Measurements from ENCODE around the gene FOXO3B.
"Not testable (repeated sequence)": the region's sequence is repeated elsewhere in the genome, so short reads cannot be mapped to it uniquely, and the experiment has no call there.

Gene FOXO3B

GRCh38 chr17:18681767-18682571 lies at the start of gene FOXO3B:
Gene FOXO3B (minus strand): TSS chr17:18682314. CDS start chr17:18681651, 663 bp downstream.
- not testable (repeated sequence) for H3K27me3 Mint-ChIP-seq, H3K4me1 Mint-ChIP-seq, H3K9me3 Mint-ChIP-seq
- peak within 1 kb of the TSS; percentile 90 for H3K27ac Mint-ChIP-seq
- H3K36me3 Mint-ChIP-seq, result peaks cover 5 to 13% of the 10 kb centered on the region in 2 donors
- H3K4me3 Mint-ChIP-seq, result peak within 1 kb of the TSS; percentile 92 to 95
- ATAC-seq (replicated peaks) (peak; percentile 97 to 98), DNase-seq (peak; percentile 90)

GRCh38 chr17:18723509-18723908 lies 41.4 kb upstream of the FOXO3B start:
- H3K9me3 Mint-ChIP-seq; DNase-seq; ATAC-seq (replicated peaks); H3K27me3 Mint-ChIP-seq; H3K4me3 Mint-ChIP-seq; H3K27ac Mint-ChIP-seq: not testable (repeated sequence)
- peaks cover 8 to 11% of the 10 kb centered on the region in 2 donors for H3K4me1 Mint-ChIP-seq
- peaks cover 6 to 16% of the 10 kb centered on the region in 2 donors for H3K36me3 Mint-ChIP-seq

- not testable (repeated sequence) for DNase-seq; H3K27me3 Mint-ChIP-seq; ATAC-seq (replicated peaks); H3K4me3 Mint-ChIP-seq; H3K9me3 Mint-ChIP-seq; H3K27ac Mint-ChIP-seq
- H3K36me3 Mint-ChIP-seq, result peaks cover 5 to 16% of the 10 kb centered on the region in 2 donors
- H3K4me1 Mint-ChIP-seq, result peaks cover 8 to 11% of the 10 kb centered on the region in 2 donors
Measured at GRCh38 chr17:18722612-18723011, 40.5 kb upstream of the FOXO3B start.

GRCh38 chr17:18721775-18722547 lies 39.8 kb upstream of the FOXO3B start:
- H3K4me3 Mint-ChIP-seq, H3K27ac Mint-ChIP-seq, H3K27me3 Mint-ChIP-seq, DNase-seq, H3K9me3 Mint-ChIP-seq: not testable (repeated sequence)
- ATAC-seq (replicated peaks), result peak in 1 of 2 donors; percentile 25
- H3K4me1 Mint-ChIP-seq, result peaks cover 8 to 11% of the 10 kb centered on the region in 2 donors
- peaks cover 1 to 13% of the 10 kb centered on the region in 2 donors for H3K36me3 Mint-ChIP-seq

- not testable (repeated sequence) for DNase-seq; H3K9me3 Mint-ChIP-seq; H3K27ac Mint-ChIP-seq; H3K27me3 Mint-ChIP-seq; ATAC-seq (replicated peaks); H3K4me3 Mint-ChIP-seq
- peaks cover 0 to 13% of the 10 kb centered on the region in 2 donors for H3K36me3 Mint-ChIP-seq
- peaks cover 8 to 11% of the 10 kb centered on the region in 2 donors for H3K4me1 Mint-ChIP-seq
Measured at GRCh38 chr17:18719428-18720110, 37.5 kb upstream of the FOXO3B start.

- H3K9me3 Mint-ChIP-seq, H3K27me3 Mint-ChIP-seq, DNase-seq, H3K4me3 Mint-ChIP-seq: not testable (repeated sequence)
- H3K27ac Mint-ChIP-seq, result peak overlapping the region; percentile 9
- peaks cover 0 to 13% of the 10 kb centered on the region in 2 donors for H3K36me3 Mint-ChIP-seq
- peaks cover 8 to 11% of the 10 kb centered on the region in 2 donors for H3K4me1 Mint-ChIP-seq
- ATAC-seq (replicated peaks), result peak in 1 of 2 donors; percentile 45
Measured at GRCh38 chr17:18718643-18719427, 36.7 kb upstream of the FOXO3B start.

- peak; percentile 65 to 70 for ATAC-seq (replicated peaks)
- H3K4me3 Mint-ChIP-seq, H3K27ac Mint-ChIP-seq, H3K9me3 Mint-ChIP-seq, H3K4me1 Mint-ChIP-seq, H3K36me3 Mint-ChIP-seq, H3K27me3 Mint-ChIP-seq: not testable (repeated sequence)
- peak; percentile 24 for DNase-seq
Measured at GRCh38 chr17:18712354-18712999, 30.4 kb upstream of the FOXO3B start.

- H3K9me3 Mint-ChIP-seq; DNase-seq; ATAC-seq (replicated peaks); H3K27me3 Mint-ChIP-seq; H3K4me3 Mint-ChIP-seq; H3K4me1 Mint-ChIP-seq; H3K27ac Mint-ChIP-seq: not testable (repeated sequence)
- H3K36me3 Mint-ChIP-seq, result peaks cover 3 to 10% of the 10 kb centered on the region in 2 donors
Measured at GRCh38 chr17:18708215-18708614, 26.1 kb upstream of the FOXO3B start.

GRCh38 chr17:18705955-18706354 lies 23.8 kb upstream of the FOXO3B start:
- peaks cover 3 to 10% of the 10 kb centered on the region in 2 donors for H3K36me3 Mint-ChIP-seq
- not testable (repeated sequence) for H3K4me1 Mint-ChIP-seq; H3K27ac Mint-ChIP-seq; DNase-seq; H3K4me3 Mint-ChIP-seq; H3K27me3 Mint-ChIP-seq; H3K9me3 Mint-ChIP-seq; ATAC-seq (replicated peaks)

- Mint-ChIP-seq H3K27ac (peak overlapping the region; percentile 94), H3K4me1 (peaks cover 15 to 16% of the 10 kb centered on the region in 2 donors), H3K4me3 (peak overlapping the region; percentile 94 to 97)
- ATAC-seq (replicated peaks); H3K9me3 Mint-ChIP-seq; DNase-seq; H3K27me3 Mint-ChIP-seq; H3K36me3 Mint-ChIP-seq: not testable (repeated sequence)
Measured at GRCh38 chr17:18698473-18699103, 16.5 kb upstream of the FOXO3B start.

GRCh38 chr17:18695143-18695542 lies 13.0 kb upstream of the FOXO3B start:
- not testable (repeated sequence) for H3K27me3 Mint-ChIP-seq; H3K27ac Mint-ChIP-seq; ATAC-seq (replicated peaks); H3K9me3 Mint-ChIP-seq; DNase-seq; H3K36me3 Mint-ChIP-seq; H3K4me3 Mint-ChIP-seq
- peaks cover 11 to 15% of the 10 kb centered on the region in 2 donors for H3K4me1 Mint-ChIP-seq

- peak; percentile 17 to 21 for ATAC-seq (replicated peaks)
- not testable (repeated sequence) for H3K27ac Mint-ChIP-seq, DNase-seq, H3K4me1 Mint-ChIP-seq, H3K36me3 Mint-ChIP-seq, H3K27me3 Mint-ChIP-seq, H3K9me3 Mint-ChIP-seq
- H3K4me3 Mint-ChIP-seq, result peak overlapping the region; percentile 92 to 95
Measured at GRCh38 chr17:18682668-18683067, 554 bp upstream of the FOXO3B start.

- DNase-seq; H3K4me3 Mint-ChIP-seq; H3K9me3 Mint-ChIP-seq; H3K27ac Mint-ChIP-seq; H3K4me1 Mint-ChIP-seq; H3K27me3 Mint-ChIP-seq; ATAC-seq (replicated peaks): not testable (repeated sequence)
- peaks cover 9 to 31% of the 10 kb centered on the region in 2 donors for H3K36me3 Mint-ChIP-seq
Measured at GRCh38 chr17:18677381-18677780, 4.7 kb downstream of the FOXO3B start.

Data from stimulated activated naive B cell treated with anti-CD40 and anti-IgM and Interleukin-4, amounts not matched to agents 10 μg/mL and 1 μg/mL and 100 μg/mL, for 72 hours (primary cell).